GM10248 (cell line): ENCODE measurements around the gene ALS2.
"Not testable (repeated sequence)": the region's sequence is repeated elsewhere in the genome, so short reads cannot be mapped to it uniquely, and the experiment has no call there.

Experiments
- CTCF ChIA-PET: fragments of 300-600 bp; sonication (Branson Sonifier 250); formaldehyde crosslinking; extraction: SDS; loops from one replicate; lab custom pipeline; 2021; ENCODE audit warnings: antibody characterized with exemption; lab: Yijun Ruan, JAX
- POLR2A ChIA-PET: fragments of 350-650 bp; sonication (Branson Sonifier 250); formaldehyde crosslinking; extraction: SDS; loops from one replicate; lab custom pipeline; 2020; ENCODE audit warnings: antibody characterized with exemption; lab: Yijun Ruan, JAX
- DNase-seq: peaks from one replicate; pipeline ENCODE4 v3.0.0; 2012; ENCODE audit errors: extremely low spot score
- CTCF ChIP-seq: IDR thresholded peaks from 2 replicates; pipeline ENCODE4 v1.5.1; 2012; ENCODE audit warnings: mild to moderate bottlenecking, low read depth; ENCODE audit errors: extremely low read depth, missing control alignments, control extremely low read depth

ALS2 gene

GRCh38 chr2:201806442-201807170, 25.9 kb upstream of the ALS2 start, which contains the start of gene CDK15:
TSS of gene CDK15 (plus strand) at chr2:201806537. CDS start at chr2:201806665, 128 bp downstream.
- TF ChIP-seq CTCF: no peak
- ChIA-PET POLR2A (interaction anchor here (0.6 kb wide), 1 partner anchor 961 kb away, joined by 3 read pairs; no protein-coding TSS in a partner anchor), CTCF (interaction anchor here (0.7 to 1.6 kb wide), 3 partner anchors 21 to 43 kb away, joined by 3 to 4 read pairs (median 3); partner anchors contain the start of gene ALS2)
- no peak for DNase-seq

DNA sequence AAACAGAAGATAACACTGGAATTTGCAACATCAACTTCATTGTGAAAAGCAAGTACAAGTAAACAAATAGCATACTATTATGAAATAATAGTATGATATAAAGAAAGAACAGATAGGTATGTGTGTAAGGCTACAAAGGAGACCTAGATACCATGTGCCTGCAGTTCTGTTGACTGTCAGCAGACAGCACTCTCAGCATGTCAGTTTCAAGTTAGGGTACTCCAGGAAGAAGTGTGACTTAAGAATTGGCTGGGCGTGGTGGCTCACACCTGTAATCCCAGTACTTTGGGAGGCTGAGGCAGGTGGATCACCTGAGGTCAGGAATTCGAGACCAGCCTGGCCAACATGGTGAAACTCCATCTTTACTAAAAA, 18.2 kb upstream of the ALS2 start:
- POLR2A ChIA-PET, DNase-seq, CTCF ChIA-PET: not testable (repeated sequence)

DNA sequence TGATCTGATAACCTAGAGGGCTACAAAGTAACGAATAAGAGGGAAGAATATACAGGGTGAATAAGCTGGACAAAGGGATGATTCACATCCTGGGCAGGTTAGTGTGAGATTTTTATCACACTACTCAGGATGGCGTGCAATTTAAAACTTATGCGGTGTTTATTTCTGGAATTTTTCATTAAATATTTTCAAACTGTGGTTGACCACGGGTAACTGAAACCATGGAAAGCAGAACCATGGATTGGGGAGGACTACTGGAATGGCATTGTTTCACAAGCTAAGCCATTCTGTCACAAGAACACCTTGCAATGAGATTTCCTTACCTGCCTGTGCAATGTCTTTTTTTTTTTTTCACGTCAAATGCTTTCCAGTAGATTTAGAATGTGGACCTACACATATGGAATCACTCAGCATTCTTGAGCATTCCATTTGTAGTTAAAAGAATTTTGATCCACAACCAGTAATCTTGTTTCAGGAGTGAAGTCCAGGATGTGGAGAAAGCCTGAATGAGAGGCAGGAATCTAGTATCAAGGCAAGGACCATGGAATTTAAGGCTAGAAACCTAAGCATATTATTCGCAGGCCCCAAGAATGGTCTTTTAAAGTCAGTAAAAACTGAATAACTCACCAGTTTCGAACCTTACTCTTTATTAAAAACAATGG, 17.6 kb upstream of the ALS2 start:
- ChIA-PET CTCF (interaction anchor here (0.7 to 1.7 kb wide), 2 partner anchors 57 to 373 kb away, joined by 3 to 4 read pairs; no protein-coding TSS in a partner anchor), POLR2A (no interaction called here)
- TF ChIP-seq CTCF: no peak
- no peak for DNase-seq

DNA sequence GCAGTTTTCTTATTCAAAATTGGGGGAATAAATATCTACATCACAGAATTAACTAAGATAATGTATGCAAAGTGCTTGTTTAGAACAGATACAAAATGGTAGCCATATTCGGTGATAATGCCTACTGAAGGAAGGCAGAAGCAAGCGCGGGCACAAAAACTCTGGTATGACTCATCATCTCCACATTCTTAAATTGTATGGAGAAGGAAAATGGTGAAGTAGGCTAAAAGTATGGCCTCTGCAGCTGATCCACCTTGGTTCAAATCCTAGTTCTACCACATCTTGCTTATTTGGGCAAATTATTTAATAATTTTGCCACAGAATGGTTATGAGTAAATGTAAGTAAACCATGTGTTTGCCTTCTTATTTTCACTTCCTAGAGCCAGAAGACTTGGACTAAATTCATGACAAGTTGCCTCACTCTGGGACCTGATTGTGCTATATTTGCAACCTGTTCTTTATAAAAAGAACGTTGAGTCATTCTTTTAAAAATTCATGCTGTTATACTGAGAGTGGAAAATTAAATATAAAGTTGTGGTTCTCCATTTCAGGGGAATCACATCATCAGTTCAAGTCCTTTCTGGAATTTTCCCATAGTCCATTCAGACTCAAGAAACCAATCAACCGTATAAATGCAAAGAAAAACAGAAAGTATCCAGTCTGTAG, 16.6 kb upstream of the ALS2 start:
- DNase-seq: no peak
- no peak for TF ChIP-seq CTCF
- POLR2A ChIA-PET: no interaction called here
- CTCF ChIA-PET: interaction anchor here (0.9 to 1.7 kb wide), 2 partner anchors 62 to 374 kb away, joined by 3 to 4 read pairs; no protein-coding TSS in a partner anchor

DNA sequence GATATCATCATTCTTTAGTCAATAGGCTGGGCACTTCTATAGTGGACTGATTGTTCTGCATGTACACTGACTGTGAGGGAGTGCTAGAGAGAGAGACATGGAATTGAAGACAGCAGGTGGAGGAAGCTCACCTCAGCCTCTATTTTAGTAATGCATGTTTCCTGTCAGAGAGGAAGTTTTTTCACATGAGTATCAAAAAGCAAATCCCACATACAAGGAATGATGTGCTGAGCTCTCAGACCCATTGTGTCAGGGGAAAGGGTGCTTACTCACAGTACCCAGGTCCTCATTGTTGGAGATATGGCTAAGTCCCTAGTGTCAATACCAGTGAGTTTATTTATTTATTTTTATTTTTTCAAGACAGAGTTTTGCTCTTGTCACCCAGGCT, 15.7 kb upstream of the ALS2 start:
- ChIA-PET CTCF (interaction anchor here (0.9 to 3.2 kb wide), 4 partner anchors 16 to 384 kb away, joined by 3 to 12 read pairs (median 4); partner anchors contain the start of gene ALS2), POLR2A (no interaction called here)
- DNase-seq: no peak
- TF ChIP-seq CTCF: no peak

- ChIA-PET POLR2A (no interaction called here), CTCF (interaction anchor here (1.0 to 3.2 kb wide), 3 partner anchors 9 to 385 kb away, joined by 3 to 12 read pairs (median 7); partner anchors contain the start of gene ALS2)
- DNase-seq: peak; percentile 38
- TF ChIP-seq CTCF: peak; percentile 43
Observed at GRCh38 chr2:201795607-201796477, 15.1 kb upstream of the ALS2 start.
